HepG2 (cell line): Measurements from ENCODE around the gene FBXO11.

Experiments used
- CCDC6 ChIP-seq: sonication (generic); formaldehyde crosslinking; IDR thresholded peaks from 2 replicates; pipeline ENCODE4 v1.8.1; 2022; ENCODE audit warnings: mild to moderate bottlenecking, missing genetic modification reagents, moderate library complexity
- CTCF ChIP-seq: sonication (generic); formaldehyde crosslinking; IDR thresholded peaks from 2 replicates; pipeline ENCODE4 v1.5.0; 2020; ENCODE audit warnings: mild to moderate bottlenecking, missing genetic modification reagents, moderate library complexity
- E2F1 ChIP-seq: sonication (generic); formaldehyde crosslinking; IDR thresholded peaks from 2 replicates; pipeline ENCODE4 v1.5.0; 2020; ENCODE audit warnings: missing genetic modification reagents
- HMGXB4 ChIP-seq, 2 experiments: sonication (generic) in 1 of 2; formaldehyde crosslinking in 1 of 2; IDR thresholded peaks; 2 replicates each; pipeline versions ENCODE4 v1.4.0 to v1.6.1; 2018 to 2020; ENCODE audit warnings: missing genetic modification reagents in 2 of 2, borderline replicate concordance in 1 of 2, low read depth in 1 of 2, mild to moderate bottlenecking in 1 of 2, missing biosample characterization in 1 of 2
- HNRNPUL1 ChIP-seq: fragments of 200-400 bp; formaldehyde crosslinking; IDR thresholded peaks from 2 replicates; pipeline ENCODE4 v1.6.1; 2017; ENCODE audit warnings: low read depth, mild to moderate bottlenecking, low read length, moderate library complexity
- MAFG ChIP-seq: sonication (generic); formaldehyde crosslinking; IDR thresholded peaks from 2 replicates; pipeline ENCODE4 v1.5.1; 2020; ENCODE audit warnings: mild to moderate bottlenecking, missing genetic modification reagents
- MBD4 ChIP-seq: IDR thresholded peaks from 2 replicates; pipeline ENCODE4 v1.6.1; 2012; ENCODE audit warnings: low read length, inconsistent platforms, borderline replicate concordance
- POLR2AphosphoS5 ChIP-seq: IDR thresholded peaks from 2 replicates; pipeline ENCODE4 v1.6.1; 2012; ENCODE audit warnings: low read depth, low read length
- REST ChIP-seq, 2 experiments: IDR thresholded peaks; 2 replicates each; pipeline ENCODE4 v1.6.1; 2011 to 2012; ENCODE audit warnings: low read length in 2 of 2, borderline replicate concordance in 1 of 2, low read depth in 1 of 2, mild to moderate bottlenecking in 1 of 2, moderate library complexity in 1 of 2
- SRSF1 ChIP-seq: fragments of 200-400 bp; formaldehyde crosslinking; optimal IDR thresholded peaks from 2 replicates; pipeline ENCODE3; 2017; ENCODE audit warnings: mild to moderate bottlenecking, low read depth, low read length, moderate library complexity
- USF2 ChIP-seq, 2 experiments: sonication (generic) in 1 of 2; formaldehyde crosslinking in 1 of 2; IDR thresholded peaks; 2 replicates each; pipeline versions ENCODE4 v1.5.1 to v1.6.1; 2011 to 2020; ENCODE audit warnings: borderline replicate concordance in 1 of 2, low read depth in 1 of 2, low read length in 1 of 2, mild to moderate bottlenecking in 1 of 2, missing genetic modification reagents in 1 of 2, moderate library complexity in 1 of 2
- ZNF207 ChIP-seq: fragments of 450-650 bp; IDR thresholded peaks from 2 replicates; pipeline ENCODE4 v1.6.1; 2016; ENCODE audit warnings: antibody characterized with exemption, borderline replicate concordance

GRCh38 chr2:47774567-47774966 is 131.7 kb downstream of the FBXO11 start:
- TF ChIP-seq SRSF1: no peak
- TF ChIP-seq MBD4: no peak
- no peak for TF ChIP-seq MAFG (CRISPR knock-in tag)
- TF ChIP-seq CCDC6 (CRISPR knock-in tag): no peak
- no peak for TF ChIP-seq E2F1 (CRISPR knock-in tag)
- TF ChIP-seq CTCF: no peak
- no peak for TF ChIP-seq POLR2AphosphoS5
- no peak for TF ChIP-seq HMGXB4 (CRISPR knock-in tag; IDR thresholded peaks at IDR 0.05; ENCODE audit: borderline replicate concordance in 1 of 2, low read depth in 1 of 2)
- no peak for TF ChIP-seq ZNF207
- TF ChIP-seq USF2 (IDR thresholded peaks at IDR 0.05; ENCODE audit: low read depth, low read length): no peak
- TF ChIP-seq USF2 (CRISPR knock-in tag; IDR thresholded peaks at IDR 0.05; ENCODE audit: borderline replicate concordance): no peak
- TF ChIP-seq REST (IDR thresholded peaks at IDR 0.05; ENCODE audit: borderline replicate concordance in 1 of 2, low read depth in 1 of 2, low read length in 2 of 2): no peak
- no peak for TF ChIP-seq HNRNPUL1
